GM19193 (cell line): ENCODE measurements around the gene MYRF.

ENCODE experiments used
- POLR2A ChIP-seq: IDR thresholded peaks from 4 replicates; pipeline ENCODE4 v1.6.1; 2011; ENCODE audit not compliant: insufficient read depth, insufficient read length; ENCODE audit errors: extremely low read depth

Gene MYRF

GRCh38 chr11:61716478-61717285 lies 35.8 kb upstream of the MYRF start:
- no peak for TF ChIP-seq POLR2A

GRCh38 chr11:61717286-61718033 lies 35.0 kb upstream of the MYRF start:
- no peak for TF ChIP-seq POLR2A

- no peak for TF ChIP-seq POLR2A
Measured at GRCh38 chr11:61718046-61718531, 34.3 kb upstream of the MYRF start.

- TF ChIP-seq POLR2A = no peak
Measured at GRCh38 chr11:61718621-61719302, 33.7 kb upstream of the MYRF start.

GRCh38 chr11:61719978-61720377 lies 32.5 kb upstream of the MYRF start:
- TF ChIP-seq POLR2A = no peak

GRCh38 chr11:61720597-61720996 lies 31.8 kb upstream of the MYRF start:
- no peak for TF ChIP-seq POLR2A

- no peak for TF ChIP-seq POLR2A
Measured at GRCh38 chr11:61724437-61724836, 28.0 kb upstream of the MYRF start.

GRCh38 chr11:61725781-61726231 lies 26.6 kb upstream of the MYRF start:
- TF ChIP-seq POLR2A = no peak

GRCh38 chr11:61726775-61727174 lies 25.7 kb upstream of the MYRF start:
- no peak for TF ChIP-seq POLR2A

- TF ChIP-seq POLR2A = no peak
Measured at GRCh38 chr11:61727401-61727811, 25.0 kb upstream of the MYRF start.

- TF ChIP-seq POLR2A = no peak
Measured at GRCh38 chr11:61728066-61728939, 24.1 kb upstream of the MYRF start.

- no peak for TF ChIP-seq POLR2A
Measured at GRCh38 chr11:61728940-61729219, 23.6 kb upstream of the MYRF start.

GRCh38 chr11:61730240-61730994 lies 22.0 kb upstream of the MYRF start:
- TF ChIP-seq POLR2A = no peak
